HG02623 (cell line): ENCODE data around the gene GLDN.

Source experiments
- ATAC-seq: cut with Tn5 transposase; IDR thresholded peaks from one replicate; pipeline ENCODE4 v1.9.1; 2021; ENCODE audit warnings: moderate library complexity; ENCODE audit not compliant: unreplicated experiment

The GLDN gene

GRCh38 chr15:51356147-51356546 is 14.7 kb downstream of the GLDN start:
- no peak for ATAC-seq

- no peak for ATAC-seq
These were observed 15.5 kb downstream of the GLDN start for GRCh38 chr15:51356983-51357382.

GRCh38 chr15:51359981-51360380 is 18.5 kb downstream of the GLDN start:
- no peak for ATAC-seq

- ATAC-seq: no peak
These were observed 21.9 kb downstream of the GLDN start for GRCh38 chr15:51363383-51363782.

GRCh38 chr15:51365417-51365816 is 24.0 kb downstream of the GLDN start:
- no peak for ATAC-seq

- no peak for ATAC-seq
These were observed 24.6 kb downstream of the GLDN start for GRCh38 chr15:51366071-51366470.

- ATAC-seq: no peak
These were observed 25.5 kb downstream of the GLDN start for GRCh38 chr15:51366920-51367319.

GRCh38 chr15:51367322-51367976 is 26.0 kb downstream of the GLDN start:
- no peak for ATAC-seq

- ATAC-seq: no peak
These were observed 26.9 kb downstream of the GLDN start for GRCh38 chr15:51368307-51368706.

- no peak for ATAC-seq
These were observed 27.4 kb downstream of the GLDN start for GRCh38 chr15:51368751-51369450.

GRCh38 chr15:51369451-51369761 is 28.0 kb downstream of the GLDN start:
- ATAC-seq: no peak

- ATAC-seq: no peak
These were observed 29.8 kb downstream of the GLDN start for GRCh38 chr15:51371266-51371665.

GRCh38 chr15:51374131-51374530 is 32.7 kb downstream of the GLDN start:
- ATAC-seq: no peak

- ATAC-seq: no peak
These were observed 34.6 kb downstream of the GLDN start for GRCh38 chr15:51375966-51376640.

- ATAC-seq: no peak
These were observed 35.8 kb downstream of the GLDN start for GRCh38 chr15:51377038-51377786.

- no peak for ATAC-seq
These were observed 37.0 kb downstream of the GLDN start for GRCh38 chr15:51378406-51378805.

GRCh38 chr15:51379390-51379789 is 37.9 kb downstream of the GLDN start:
- no peak for ATAC-seq

- ATAC-seq: no peak
These were observed 39.7 kb downstream of the GLDN start for GRCh38 chr15:51380999-51381806.

GRCh38 chr15:51382787-51383186 is 41.3 kb downstream of the GLDN start:
- no peak for ATAC-seq

GRCh38 chr15:51386029-51386428 is 44.6 kb downstream of the GLDN start:
- no peak for ATAC-seq

GRCh38 chr15:51386486-51386885 is 45.0 kb downstream of the GLDN start:
- no peak for ATAC-seq
